ENCODE results near the gene TRIM62.

TRIM62 gene

DNA sequence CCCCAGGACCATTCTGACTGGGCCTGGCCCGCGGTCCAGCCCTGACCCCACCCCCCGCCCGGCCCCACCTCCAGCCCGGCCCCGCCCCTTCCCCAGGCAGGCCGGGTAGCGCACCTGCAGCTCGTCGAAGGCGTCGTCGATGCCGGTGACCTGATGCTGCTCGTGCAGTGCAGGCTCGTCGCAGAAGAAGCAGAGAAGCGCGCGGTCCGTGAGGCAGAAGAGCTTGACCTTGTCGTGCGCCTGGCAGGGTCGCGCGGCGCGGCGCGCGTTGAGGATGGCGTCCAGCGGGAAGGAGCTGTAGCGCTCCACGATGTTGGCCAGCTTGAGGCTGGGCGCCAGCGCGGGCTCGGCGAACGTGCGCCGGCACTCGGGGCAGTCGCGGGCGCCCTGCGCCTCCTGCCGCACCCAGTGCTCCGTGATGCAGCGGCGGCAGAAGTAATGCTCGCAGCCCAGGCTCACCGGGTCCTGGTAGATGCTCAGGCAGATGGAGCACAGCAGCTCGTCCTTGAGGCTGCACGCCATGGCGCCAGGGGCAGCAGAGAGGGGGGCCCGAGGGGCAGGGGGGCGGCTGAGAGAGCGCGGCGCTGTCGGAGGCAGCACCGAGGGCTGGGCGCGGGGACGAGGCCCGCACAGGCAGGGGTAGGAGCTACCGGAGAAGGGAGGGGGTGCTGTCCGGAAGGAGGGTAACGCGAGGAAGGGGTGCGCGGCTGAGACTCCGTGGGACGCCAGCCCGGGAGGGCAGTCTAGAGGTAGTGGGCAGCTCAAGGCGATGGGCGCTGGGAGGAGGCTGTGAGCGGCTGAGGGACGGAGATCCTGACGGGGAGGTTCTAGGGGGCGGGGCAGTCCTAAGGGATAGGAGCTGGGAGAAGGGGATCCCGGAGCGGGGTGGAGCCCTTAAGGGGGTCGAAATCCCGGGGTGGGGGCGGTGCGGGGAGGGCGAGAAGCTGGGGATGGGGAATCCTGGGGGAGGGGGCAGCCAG, 642 bp downstream of the TRIM62 start:
- TF ChIP-seq, protein P1, sequence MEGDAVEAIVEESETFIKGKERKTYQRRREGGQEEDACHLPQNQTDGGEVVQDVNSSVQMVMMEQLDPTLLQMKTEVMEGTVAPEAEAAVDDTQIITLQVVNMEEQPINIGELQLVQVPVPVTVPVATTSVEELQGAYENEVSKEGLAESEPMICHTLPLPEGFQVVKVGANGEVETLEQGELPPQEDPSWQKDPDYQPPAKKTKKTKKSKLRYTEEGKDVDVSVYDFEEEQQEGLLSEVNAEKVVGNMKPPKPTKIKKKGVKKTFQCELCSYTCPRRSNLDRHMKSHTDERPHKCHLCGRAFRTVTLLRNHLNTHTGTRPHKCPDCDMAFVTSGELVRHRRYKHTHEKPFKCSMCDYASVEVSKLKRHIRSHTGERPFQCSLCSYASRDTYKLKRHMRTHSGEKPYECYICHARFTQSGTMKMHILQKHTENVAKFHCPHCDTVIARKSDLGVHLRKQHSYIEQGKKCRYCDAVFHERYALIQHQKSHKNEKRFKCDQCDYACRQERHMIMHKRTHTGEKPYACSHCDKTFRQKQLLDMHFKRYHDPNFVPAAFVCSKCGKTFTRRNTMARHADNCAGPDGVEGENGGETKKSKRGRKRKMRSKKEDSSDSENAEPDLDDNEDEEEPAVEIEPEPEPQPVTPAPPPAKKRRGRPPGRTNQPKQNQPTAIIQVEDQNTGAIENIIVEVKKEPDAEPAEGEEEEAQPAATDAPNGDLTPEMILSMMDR (IDR thresholded peaks at IDR 0.05; ENCODE audit: control insufficient read depth, extremely low read depth, insufficient read depth): 0 out of 2 replicates have a peak, but pooled peaks have one; percentile 4
- DNase-seq (ENCODE audit: low read depth): peak; percentile 56
- H3K4me3 ChIP-seq (ENCODE audit: low read depth, low read length): peak overlapping the region; percentile 76

DNA sequence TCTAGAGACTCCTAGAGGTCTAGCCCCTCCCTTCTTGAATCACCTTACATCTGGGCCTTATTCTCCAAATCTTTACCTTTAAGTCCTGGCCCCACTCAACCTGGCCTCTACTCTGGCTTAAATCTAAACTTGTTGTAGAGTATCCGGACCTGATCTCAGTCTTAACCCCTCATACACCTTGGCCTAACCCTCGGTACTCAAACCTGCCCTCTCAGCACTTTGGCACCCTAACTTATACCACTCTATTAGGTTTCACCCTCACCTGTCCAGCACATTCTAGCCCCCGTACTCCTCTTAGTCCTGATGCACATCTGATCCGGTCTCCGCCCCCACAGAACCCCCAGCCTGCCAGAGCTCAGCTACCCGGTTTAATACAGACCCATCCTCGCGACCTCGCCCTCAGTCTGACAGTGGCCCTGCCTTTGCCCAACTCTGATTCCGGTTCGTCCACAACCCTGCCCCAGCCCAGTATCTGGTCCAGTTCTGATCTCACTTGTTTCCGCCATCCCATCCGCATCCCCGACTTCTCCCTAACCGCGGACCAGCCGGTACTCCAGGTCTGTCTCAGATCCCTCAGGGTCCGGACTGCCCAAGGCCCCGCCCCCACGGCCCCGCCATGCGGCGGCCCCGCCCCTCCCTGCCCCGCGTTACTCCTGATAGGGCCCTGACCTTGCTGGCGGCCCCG, 1.5 kb downstream of the TRIM62 start:
- TF ChIP-seq, protein P1 (IDR thresholded peaks at IDR 0.05; ENCODE audit: control insufficient read depth, extremely low read depth, insufficient read depth): no peak
- no peak for DNase-seq (ENCODE audit: low read depth)
- peak overlapping the region; percentile 54 for H3K4me3 ChIP-seq (ENCODE audit: low read depth, low read length)

DNA sequence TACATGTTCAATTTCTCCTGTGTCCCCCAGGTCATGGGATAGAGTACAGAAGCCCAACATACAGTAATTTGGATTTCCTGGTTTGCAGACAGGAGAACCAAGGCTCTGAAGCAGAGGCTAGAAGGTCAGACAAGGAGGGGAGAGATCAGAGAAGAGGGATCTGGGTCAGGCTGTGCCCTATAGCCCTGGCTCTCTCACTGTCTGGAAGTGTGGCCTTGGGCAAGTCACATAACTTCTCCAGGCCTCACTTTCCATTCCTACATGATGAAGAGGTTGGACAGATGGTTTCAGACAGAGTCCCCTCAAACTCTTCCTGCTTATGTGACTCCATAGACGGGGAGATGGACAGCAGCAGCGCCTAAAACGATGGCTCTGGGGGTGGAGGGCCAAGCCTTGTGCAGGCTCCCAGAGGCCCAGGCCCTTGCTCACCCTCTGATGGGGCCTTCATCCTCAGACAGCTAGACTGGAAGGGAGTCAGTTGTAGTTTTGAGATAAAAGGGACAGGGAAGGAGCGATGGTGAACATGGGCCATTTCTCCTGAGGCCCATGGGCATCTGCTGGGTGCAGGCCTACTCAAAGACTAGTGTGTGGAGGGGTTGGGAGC, 2.9 kb downstream of the TRIM62 start:
- no peak for DNase-seq (ENCODE audit: low read depth)
- TF ChIP-seq, protein P1 (IDR thresholded peaks at IDR 0.05; ENCODE audit: control insufficient read depth, extremely low read depth, insufficient read depth): no peak
- H3K4me3 ChIP-seq (ENCODE audit: low read depth, low read length): no peak overlapping the region

DNA sequence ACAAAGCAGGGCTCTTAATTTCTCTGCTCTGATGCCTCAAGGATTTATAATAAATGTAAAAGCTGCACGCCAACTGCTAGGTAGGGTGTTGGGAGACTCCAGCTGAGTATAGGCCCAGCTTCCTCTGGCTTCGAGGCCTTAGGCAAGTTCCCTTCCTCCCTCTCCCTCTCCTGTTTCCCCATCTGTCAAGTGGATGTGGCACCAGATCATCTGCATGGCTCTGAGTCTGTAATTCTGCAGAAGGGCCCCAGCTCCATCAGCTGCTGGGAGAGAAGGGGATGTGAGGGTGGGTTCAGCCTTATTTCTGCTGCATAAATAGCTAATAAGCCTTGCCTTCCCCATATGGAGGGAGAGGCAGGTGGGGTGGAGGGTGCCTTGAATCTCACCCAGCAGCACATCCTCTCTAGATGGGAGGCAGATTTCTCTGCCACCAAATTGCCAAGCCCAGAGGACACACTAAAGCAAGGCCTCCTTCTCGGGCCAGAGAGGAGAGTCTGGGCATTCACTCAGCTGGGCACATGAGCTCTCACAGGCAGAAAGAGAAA, 3.8 kb downstream of the TRIM62 start:
- no peak for DNase-seq (ENCODE audit: low read depth)

DNA sequence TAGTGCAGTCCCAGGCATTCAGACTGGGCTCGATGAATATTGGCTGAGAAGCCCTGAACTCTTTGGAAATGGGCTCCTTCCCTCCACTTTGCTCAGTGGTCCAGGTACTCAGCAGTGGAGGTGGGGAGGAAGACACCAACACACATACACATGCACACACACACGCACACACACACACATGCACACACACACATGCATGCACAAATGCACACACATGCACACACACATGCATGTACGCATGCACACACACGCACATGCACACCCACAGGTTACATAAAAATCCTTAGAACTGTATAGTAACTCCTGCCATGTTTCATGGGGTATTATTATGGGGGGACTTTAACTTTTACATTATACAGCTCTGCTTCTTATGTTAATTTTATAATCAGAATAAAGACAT, 5.0 kb downstream of the TRIM62 start:
- H3K4me3 ChIP-seq (ENCODE audit: low read depth, low read length): no peak overlapping the region
- no peak for DNase-seq (ENCODE audit: low read depth)
- TF ChIP-seq, protein P1 (IDR thresholded peaks at IDR 0.05; ENCODE audit: control insufficient read depth, extremely low read depth, insufficient read depth): no peak

More for the DNA sequence above, 3.8 kb downstream of the TRIM62 start:
- H3K4me3 ChIP-seq (ENCODE audit: low read depth, low read length): no peak overlapping the region
- TF ChIP-seq, protein P1 (IDR thresholded peaks at IDR 0.05; ENCODE audit: control insufficient read depth, extremely low read depth, insufficient read depth): no peak

DNA sequence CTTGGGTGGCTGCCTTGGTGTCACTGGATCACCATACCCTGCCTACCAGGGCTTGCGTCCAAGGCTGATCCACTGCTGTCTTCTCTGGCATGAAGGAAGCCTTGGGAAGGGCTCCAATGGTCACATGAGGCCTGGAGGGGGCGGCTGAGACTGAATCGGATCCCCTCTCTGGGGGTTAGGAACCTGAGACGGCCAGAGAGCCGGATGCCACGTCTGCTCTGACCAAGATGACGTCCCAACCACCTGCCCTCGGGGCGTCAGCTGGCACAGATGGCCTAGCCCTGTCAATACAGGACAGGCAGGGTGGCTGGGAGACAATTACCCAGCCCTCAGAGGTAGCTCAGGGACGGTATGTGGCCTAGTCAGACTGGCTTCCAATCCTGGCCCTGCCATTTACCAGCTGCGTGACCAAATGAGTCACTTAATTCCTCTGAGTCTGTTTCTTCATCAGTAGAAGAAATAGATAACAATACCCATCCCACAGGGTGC, 5.4 kb downstream of the TRIM62 start:
- TF ChIP-seq, protein P1 (IDR thresholded peaks at IDR 0.05; ENCODE audit: control insufficient read depth, extremely low read depth, insufficient read depth): no peak
- H3K4me3 ChIP-seq (ENCODE audit: low read depth, low read length): no peak overlapping the region
- no peak for DNase-seq (ENCODE audit: low read depth)
